ENCODE measurements around the gene BORCS5. TPM values are rescaled to one million over a fixed set of nuclear protein-coding genes. Genes with fewer than 3 reads are reported as not detected.

Gene BORCS5
- polyA plus RNA-seq, 2 of the 4 experiments (the other 2 are of a cell fraction) = 5.1 to 10.2 TPM

DNA sequence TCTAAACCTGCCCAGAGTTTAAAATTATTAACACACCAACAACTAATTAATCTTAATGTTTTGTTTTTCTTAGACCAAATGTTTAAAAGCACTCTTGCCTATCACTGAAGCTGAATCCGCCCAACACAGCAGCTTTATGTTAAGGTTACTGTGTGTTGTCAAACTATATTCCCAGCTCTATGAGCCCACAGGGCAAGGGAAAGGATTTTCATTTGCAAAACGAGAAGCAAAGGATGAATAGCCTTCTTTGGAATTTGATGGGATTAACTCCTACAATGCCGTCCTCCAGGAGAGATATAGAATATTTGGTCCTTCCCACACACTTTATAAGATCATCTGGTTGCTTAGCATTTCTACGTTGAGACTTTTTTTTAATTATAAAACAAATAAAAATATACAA lies 162.0 kb downstream of the BORCS5 start:
- Histone ChIP-seq H3K4me3 (no peak overlapping the region), H3K9me3 (no peaks in the 10 kb centered on the region), H3K4me1 (peaks cover 28% of the 10 kb centered on the region), H3K27ac (no peak overlapping the region), H3K4me2 (peak overlapping the region; percentile 7; the same call in 1 of the 3 replicates)
- DNase-seq (ENCODE audit: low read depth in 1 of 2, low spot score in 1 of 2) (no peak), FAIRE-seq (no peak), ATAC-seq (no peak)
- 69% methylated on average over 4 of the region's 4 CpGs for WGBS (ENCODE audit: missing lambda C conversion rate)
- TF ChIP-seq, protein P1, sequence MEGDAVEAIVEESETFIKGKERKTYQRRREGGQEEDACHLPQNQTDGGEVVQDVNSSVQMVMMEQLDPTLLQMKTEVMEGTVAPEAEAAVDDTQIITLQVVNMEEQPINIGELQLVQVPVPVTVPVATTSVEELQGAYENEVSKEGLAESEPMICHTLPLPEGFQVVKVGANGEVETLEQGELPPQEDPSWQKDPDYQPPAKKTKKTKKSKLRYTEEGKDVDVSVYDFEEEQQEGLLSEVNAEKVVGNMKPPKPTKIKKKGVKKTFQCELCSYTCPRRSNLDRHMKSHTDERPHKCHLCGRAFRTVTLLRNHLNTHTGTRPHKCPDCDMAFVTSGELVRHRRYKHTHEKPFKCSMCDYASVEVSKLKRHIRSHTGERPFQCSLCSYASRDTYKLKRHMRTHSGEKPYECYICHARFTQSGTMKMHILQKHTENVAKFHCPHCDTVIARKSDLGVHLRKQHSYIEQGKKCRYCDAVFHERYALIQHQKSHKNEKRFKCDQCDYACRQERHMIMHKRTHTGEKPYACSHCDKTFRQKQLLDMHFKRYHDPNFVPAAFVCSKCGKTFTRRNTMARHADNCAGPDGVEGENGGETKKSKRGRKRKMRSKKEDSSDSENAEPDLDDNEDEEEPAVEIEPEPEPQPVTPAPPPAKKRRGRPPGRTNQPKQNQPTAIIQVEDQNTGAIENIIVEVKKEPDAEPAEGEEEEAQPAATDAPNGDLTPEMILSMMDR (IDR thresholded peaks at IDR 0.05) = no peak
- no peak for TF ChIP-seq MAFK (IDR thresholded peaks at IDR 0.05; ENCODE audit: partially characterized antibody)
- TF ChIP-seq, protein P2, sequence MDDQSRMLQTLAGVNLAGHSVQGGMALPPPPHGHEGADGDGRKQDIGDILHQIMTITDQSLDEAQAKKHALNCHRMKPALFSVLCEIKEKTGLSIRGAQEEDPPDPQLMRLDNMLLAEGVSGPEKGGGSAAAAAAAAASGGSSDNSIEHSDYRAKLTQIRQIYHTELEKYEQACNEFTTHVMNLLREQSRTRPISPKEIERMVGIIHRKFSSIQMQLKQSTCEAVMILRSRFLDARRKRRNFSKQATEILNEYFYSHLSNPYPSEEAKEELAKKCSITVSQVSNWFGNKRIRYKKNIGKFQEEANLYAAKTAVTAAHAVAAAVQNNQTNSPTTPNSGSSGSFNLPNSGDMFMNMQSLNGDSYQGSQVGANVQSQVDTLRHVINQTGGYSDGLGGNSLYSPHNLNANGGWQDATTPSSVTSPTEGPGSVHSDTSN (IDR thresholded peaks at IDR 0.05) = no peak
- TF ChIP-seq EP300 (IDR thresholded peaks at IDR 0.05) = no peak
- no peak for TF ChIP-seq HDAC2 (IDR thresholded peaks at IDR 0.05)
- TF ChIP-seq KDM1A (IDR thresholded peaks at IDR 0.05; ENCODE audit: low read depth) = no peak
- no peak for TF ChIP-seq NFE2L2 (conservative IDR thresholded peaks at IDR 0.05; ENCODE audit: low read length)
- no peak for TF ChIP-seq HOXB5 (CRISPR knock-in tag; IDR thresholded peaks at IDR 0.05)
- TF ChIP-seq, protein P3, sequence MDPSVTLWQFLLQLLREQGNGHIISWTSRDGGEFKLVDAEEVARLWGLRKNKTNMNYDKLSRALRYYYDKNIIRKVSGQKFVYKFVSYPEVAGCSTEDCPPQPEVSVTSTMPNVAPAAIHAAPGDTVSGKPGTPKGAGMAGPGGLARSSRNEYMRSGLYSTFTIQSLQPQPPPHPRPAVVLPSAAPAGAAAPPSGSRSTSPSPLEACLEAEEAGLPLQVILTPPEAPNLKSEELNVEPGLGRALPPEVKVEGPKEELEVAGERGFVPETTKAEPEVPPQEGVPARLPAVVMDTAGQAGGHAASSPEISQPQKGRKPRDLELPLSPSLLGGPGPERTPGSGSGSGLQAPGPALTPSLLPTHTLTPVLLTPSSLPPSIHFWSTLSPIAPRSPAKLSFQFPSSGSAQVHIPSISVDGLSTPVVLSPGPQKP (IDR thresholded peaks at IDR 0.05; ENCODE audit: low read depth, low read length) = no peak
- TF ChIP-seq GATA3 (IDR thresholded peaks at IDR 0.05; ENCODE audit: borderline replicate concordance) = no peak
- TF ChIP-seq, protein P4, sequence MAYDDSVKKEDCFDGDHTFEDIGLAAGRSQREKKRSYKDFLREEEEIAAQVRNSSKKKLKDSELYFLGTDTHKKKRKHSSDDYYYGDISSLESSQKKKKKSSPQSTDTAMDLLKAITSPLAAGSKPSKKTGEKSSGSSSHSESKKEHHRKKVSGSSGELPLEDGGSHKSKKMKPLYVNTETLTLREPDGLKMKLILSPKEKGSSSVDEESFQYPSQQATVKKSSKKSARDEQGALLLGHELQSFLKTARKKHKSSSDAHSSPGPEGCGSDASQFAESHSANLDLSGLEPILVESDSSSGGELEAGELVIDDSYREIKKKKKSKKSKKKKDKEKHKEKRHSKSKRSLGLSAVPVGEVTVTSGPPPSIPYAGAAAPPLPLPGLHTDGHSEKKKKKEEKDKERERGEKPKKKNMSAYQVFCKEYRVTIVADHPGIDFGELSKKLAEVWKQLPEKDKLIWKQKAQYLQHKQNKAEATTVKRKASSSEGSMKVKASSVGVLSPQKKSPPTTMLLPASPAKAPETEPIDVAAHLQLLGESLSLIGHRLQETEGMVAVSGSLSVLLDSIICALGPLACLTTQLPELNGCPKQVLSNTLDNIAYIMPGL (CRISPR knock-in tag; IDR thresholded peaks at IDR 0.05; ENCODE audit: borderline replicate concordance) = no peak
- no peak for TF ChIP-seq CBX2 (IDR thresholded peaks at IDR 0.05; ENCODE audit: borderline replicate concordance, low read depth)
- no peak for TF ChIP-seq POLR2AphosphoS2 (conservative IDR thresholded peaks at IDR 0.05; ENCODE audit: low read length)
- ChIA-PET CTCF (interaction anchor here (0.6 to 1.0 kb wide), 2 partner anchors 137 to 583 kb away, joined by 3 read pairs; no protein-coding TSS in a partner anchor), POLR2A (no interaction called here)

Other genes with a start within 250 kb of the BORCS5 start
- gene LRP6, start 90.0 kb upstream of the BORCS5 start, polyA plus RNA-seq (2011; rRNA removed) = 50.3 and 63.0 TPM in 2 replicates
- 23.3 to 26.6 TPM (median 26.6 TPM) in 3 replicates for gene LRP6, start 90.0 kb upstream of the BORCS5 start, polyA plus RNA-seq (2017; fragmentation: RNase III; extraction: RNeasy Plus Mini Kit Qiagen cat#74134 plus additional on column Dnase treatment)
- 3.9 and 9.7 TPM in 2 replicates for gene MANSC1, start 6.8 kb upstream of the BORCS5 start, polyA plus RNA-seq (2011; rRNA removed)
- gene MANSC1, start 6.8 kb upstream of the BORCS5 start, polyA plus RNA-seq (2017; fragmentation: RNase III; extraction: RNeasy Plus Mini Kit Qiagen cat#74134 plus additional on column Dnase treatment) = 3.7 to 4.4 TPM (median 3.8 TPM) in 3 replicates
- gene DUSP16, start 205.8 kb downstream of the BORCS5 start, polyA plus RNA-seq (2011; rRNA removed) = 34.7 and 43.0 TPM in 2 replicates
- gene DUSP16, start 205.8 kb downstream of the BORCS5 start, polyA plus RNA-seq (2017; fragmentation: RNase III; extraction: RNeasy Plus Mini Kit Qiagen cat#74134 plus additional on column Dnase treatment) = 13.1 to 19.0 TPM (median 18.2 TPM) in 3 replicates